ENCODE data around the gene EYS. TPM values are rescaled to one million over a fixed set of nuclear protein-coding genes. Genes with fewer than 3 reads are reported as not detected.

EYS gene
- total and polyA plus RNA-seq, 9 of the 15 experiments (the other 6 are each of a cell fraction or from before 2014, with no cell fraction given) = 0.03 to 0.36 (median 0.10) TPM; not detected in 2

- TF ChIP-seq THRAP3 (IDR thresholded peaks at IDR 0.05; ENCODE audit: borderline replicate concordance) = no peak
- TF ChIP-seq ADNP (tag; IDR thresholded peaks at IDR 0.05) = no peak
Observed at GRCh38 chr6:64230530-64230929, 1476.5 kb downstream of the EYS start (continued).

- 0% methylated on average over 1 of the region's 1 CpG for WGBS (ENCODE audit: insufficient coverage, low coverage, missing lambda C conversion rate)
- no peak for FAIRE-seq
Observed at GRCh38 chr6:64227863-64228262, 1479.2 kb downstream of the EYS start.

More at GRCh38 chr6:64227863-64228262, 1479.2 kb downstream of the EYS start:
- Histone ChIP-seq H4K20me1 (replicated peaks; ENCODE audit: control insufficient read depth, insufficient read depth, low read length) (no peaks in the 10 kb centered on the region), H3K4me2 (ENCODE audit: insufficient read depth, low read length) (no peak overlapping the region), H3K4me1 (replicated peaks in 1 of 2; ENCODE audit: control insufficient read depth in 2 of 2, insufficient read depth in 2 of 2, low read length in 2 of 2) (no peaks in the 10 kb centered on the region), H3K27ac (ENCODE audit: extremely low read depth, low read depth, low read length) (no peak overlapping the region), H3K9ac (ENCODE audit: insufficient read depth in 1 of 2, low read depth in 2 of 2, low read length in 2 of 2) (no peak overlapping the region), H2AFZ (ENCODE audit: low read depth, low read length) (no peak overlapping the region), H3K4me3 (no peak overlapping the region), H3K9me3 (replicated peaks; ENCODE audit: control insufficient read depth, insufficient read depth, low read depth, low read length) (no peaks in the 10 kb centered on the region), H3K9me1 (ENCODE audit: control insufficient read depth, insufficient read depth, low read length) (no peaks in the 10 kb centered on the region), H3K79me2 (ENCODE audit: control insufficient read depth, insufficient read depth, low read length) (no peaks in the 10 kb centered on the region), H3K27me3 (ENCODE audit: control insufficient read depth in 2 of 2, insufficient read depth in 2 of 2, low read length in 2 of 2) (no peaks in the 10 kb centered on the region), H3K36me3 (ENCODE audit: control insufficient read depth, insufficient read depth, low read length) (no peaks in the 10 kb centered on the region)
- POLR2A ChIA-PET = no interaction called here
- intact Hi-C loops (cut with micrococcal nuclease) (no loop called here), in situ Hi-C loops (cut with MboI) (no loop called here)
- TF ChIP-seq XRCC5 (IDR thresholded peaks at IDR 0.05; ENCODE audit: low read depth, low read length) = no peak
- no peak for TF ChIP-seq HMG20A (CRISPR knock-in tag; conservative IDR thresholded peaks at IDR 0.05)
- TF ChIP-seq ZNF316 (IDR thresholded peaks at IDR 0.05) = no peak
- no peak for TF ChIP-seq VEZF1 (CRISPR knock-in tag; IDR thresholded peaks at IDR 0.05)
- TF ChIP-seq PPARD (CRISPR knock-in tag; IDR thresholded peaks at IDR 0.05) = no peak
- TF ChIP-seq PTBP1 (IDR thresholded peaks at IDR 0.05; ENCODE audit: low read depth, low read length) = no peak
- no peak for TF ChIP-seq ZNF354B (CRISPR knock-in tag; IDR thresholded peaks at IDR 0.05)
- no peak for TF ChIP-seq PML (IDR thresholded peaks at IDR 0.05; ENCODE audit: low read length)
- TF ChIP-seq CREM (IDR thresholded peaks at IDR 0.05; ENCODE audit: low read depth) = no peak
- TF ChIP-seq ZNF609 (CRISPR knock-in tag; IDR thresholded peaks at IDR 0.05; ENCODE audit: borderline replicate concordance) = no peak
- DNase-seq (ENCODE audit: extremely low read depth in 1 of 4, low spot score in 3 of 4) (no peak), ATAC-seq (no peak)
- BruUV-seq (replicated peaks) = no TSS peak
- CTCF ChIA-PET (ENCODE audit: low intra/inter-chr PET ratio) = no interaction called here
